IPS-NIHi11 (cell line): ENCODE measurements around the gene ACTN1.

Experiments
- DNase-seq: peaks from one replicate; pipeline ENCODE4 v3.0.0; 2012; ENCODE audit warnings: mixed read lengths, low spot score

Gene ACTN1

DNA sequence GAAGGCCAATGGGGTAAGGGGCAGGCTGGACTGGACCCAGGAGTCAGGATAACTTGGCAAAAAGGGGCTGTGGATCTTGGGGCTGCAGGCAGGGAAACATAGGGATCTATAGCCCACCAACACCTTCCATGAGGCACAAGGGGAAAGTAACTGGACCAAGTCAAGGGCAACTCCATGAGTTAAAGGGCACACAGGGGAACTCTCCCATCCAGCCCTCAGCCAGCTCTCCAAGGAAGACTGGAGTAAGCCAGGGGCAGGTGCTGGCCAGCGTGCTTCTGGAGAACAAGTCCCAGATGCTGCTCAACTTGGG lies 154.9 kb downstream of the ACTN1 start:
- DNase-seq, result no peak
